ENCODE results near the gene WAC. TPM values are rescaled to one million over a fixed set of nuclear protein-coding genes. Genes with fewer than 3 reads are reported as not detected.

WAC gene
- total and polyA plus RNA-seq, 10 of the 15 experiments (the other 5 are each of a cell fraction or from before 2014, with no cell fraction given): 26.5 to 131 (median 69.4) TPM

DNA sequence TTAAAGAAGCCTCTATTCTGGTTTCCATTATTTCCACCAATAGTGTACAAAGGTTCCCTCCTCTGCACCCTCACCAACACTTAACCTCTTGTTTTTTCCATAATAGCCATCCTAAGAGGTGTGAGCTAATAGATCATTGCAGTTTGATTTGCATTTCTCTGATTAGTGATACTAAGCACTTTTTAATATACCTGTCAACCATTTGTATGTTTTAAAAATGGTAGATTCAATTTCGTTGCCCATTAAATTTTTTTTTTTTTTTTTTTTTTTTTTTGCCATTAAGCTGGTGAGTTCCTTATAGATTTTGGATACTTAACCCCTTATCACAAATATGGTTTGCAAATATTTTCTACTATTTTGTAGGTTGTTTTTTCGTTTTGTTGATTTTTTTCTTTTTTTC is 23.2 kb downstream of the WAC start (continued):
- TF ChIP-seq, protein P1, sequence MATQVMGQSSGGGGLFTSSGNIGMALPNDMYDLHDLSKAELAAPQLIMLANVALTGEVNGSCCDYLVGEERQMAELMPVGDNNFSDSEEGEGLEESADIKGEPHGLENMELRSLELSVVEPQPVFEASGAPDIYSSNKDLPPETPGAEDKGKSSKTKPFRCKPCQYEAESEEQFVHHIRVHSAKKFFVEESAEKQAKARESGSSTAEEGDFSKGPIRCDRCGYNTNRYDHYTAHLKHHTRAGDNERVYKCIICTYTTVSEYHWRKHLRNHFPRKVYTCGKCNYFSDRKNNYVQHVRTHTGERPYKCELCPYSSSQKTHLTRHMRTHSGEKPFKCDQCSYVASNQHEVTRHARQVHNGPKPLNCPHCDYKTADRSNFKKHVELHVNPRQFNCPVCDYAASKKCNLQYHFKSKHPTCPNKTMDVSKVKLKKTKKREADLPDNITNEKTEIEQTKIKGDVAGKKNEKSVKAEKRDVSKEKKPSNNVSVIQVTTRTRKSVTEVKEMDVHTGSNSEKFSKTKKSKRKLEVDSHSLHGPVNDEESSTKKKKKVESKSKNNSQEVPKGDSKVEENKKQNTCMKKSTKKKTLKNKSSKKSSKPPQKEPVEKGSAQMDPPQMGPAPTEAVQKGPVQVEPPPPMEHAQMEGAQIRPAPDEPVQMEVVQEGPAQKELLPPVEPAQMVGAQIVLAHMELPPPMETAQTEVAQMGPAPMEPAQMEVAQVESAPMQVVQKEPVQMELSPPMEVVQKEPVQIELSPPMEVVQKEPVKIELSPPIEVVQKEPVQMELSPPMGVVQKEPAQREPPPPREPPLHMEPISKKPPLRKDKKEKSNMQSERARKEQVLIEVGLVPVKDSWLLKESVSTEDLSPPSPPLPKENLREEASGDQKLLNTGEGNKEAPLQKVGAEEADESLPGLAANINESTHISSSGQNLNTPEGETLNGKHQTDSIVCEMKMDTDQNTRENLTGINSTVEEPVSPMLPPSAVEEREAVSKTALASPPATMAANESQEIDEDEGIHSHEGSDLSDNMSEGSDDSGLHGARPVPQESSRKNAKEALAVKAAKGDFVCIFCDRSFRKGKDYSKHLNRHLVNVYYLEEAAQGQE (IDR thresholded peaks at IDR 0.05; ENCODE audit: low read depth, low read length): no peak
- TF ChIP-seq SMARCA5 (IDR thresholded peaks at IDR 0.05) (no peak), ZBED1 (IDR thresholded peaks at IDR 0.05; ENCODE audit: borderline replicate concordance) (no peak), TCF12 (IDR thresholded peaks at IDR 0.05; ENCODE audit: low read depth, low read length) (no peak), ZNF24 (IDR thresholded peaks at IDR 0.05) (no peak), SMAD5 (IDR thresholded peaks at IDR 0.05; ENCODE audit: low read depth) (no peak), E2F8 (IDR thresholded peaks at IDR 0.05; ENCODE audit: low read depth, partially characterized antibody) (no peak), KAT2A (conservative IDR thresholded peaks at IDR 0.05; ENCODE audit: control insufficient read depth, low read depth, low read length) (no peak), ZNF622 (IDR thresholded peaks at IDR 0.05) (no peak), ZNF207 (IDR thresholded peaks at IDR 0.05; ENCODE audit: borderline replicate concordance) (no peak), ZNF274 (IDR thresholded peaks at IDR 0.05; ENCODE audit: insufficient read depth, insufficient read length) (no peak), ZBTB40 (IDR thresholded peaks at IDR 0.05; ENCODE audit: borderline replicate concordance) (no peak), EGR1 (IDR thresholded peaks at IDR 0.05; ENCODE audit: borderline replicate concordance in 1 of 2, low read depth in 2 of 2, low read length in 2 of 2) (no peak)
- TF ChIP-seq, protein P2, sequence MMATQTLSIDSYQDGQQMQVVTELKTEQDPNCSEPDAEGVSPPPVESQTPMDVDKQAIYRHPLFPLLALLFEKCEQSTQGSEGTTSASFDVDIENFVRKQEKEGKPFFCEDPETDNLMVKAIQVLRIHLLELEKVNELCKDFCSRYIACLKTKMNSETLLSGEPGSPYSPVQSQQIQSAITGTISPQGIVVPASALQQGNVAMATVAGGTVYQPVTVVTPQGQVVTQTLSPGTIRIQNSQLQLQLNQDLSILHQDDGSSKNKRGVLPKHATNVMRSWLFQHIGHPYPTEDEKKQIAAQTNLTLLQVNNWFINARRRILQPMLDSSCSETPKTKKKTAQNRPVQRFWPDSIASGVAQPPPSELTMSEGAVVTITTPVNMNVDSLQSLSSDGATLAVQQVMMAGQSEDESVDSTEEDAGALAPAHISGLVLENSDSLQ (IDR thresholded peaks at IDR 0.05): no peak
